Thoracic aorta (tissue), 2 donors: ENCODE results near the gene PITPNC1. TPM values are rescaled to one million over a fixed set of nuclear protein-coding genes. Genes with fewer than 3 reads are reported as not detected.

ENCODE experiments used
- ATAC-seq: fragments of 150-250 bp; one replicate; pipeline ENCODE4 v1.8.0; 2017; ENCODE audit warnings: low read depth; ENCODE audit not compliant: insufficient number of reproducible peaks, low FRiP score
- DNase-seq: peaks from one replicate; pipeline ENCODE4 v3.0.0-alpha.2; 2020; ENCODE audit warnings: low spot score
- H3K27ac ChIP-seq, 2 donors: fragments of 200-600 bp; sonication (generic); 1 replicate in 1 of 2; 2 replicates in 1 of 2; pipeline ENCODE4 v1.5.1; 2016; ENCODE audit warnings: mild to moderate bottlenecking in 2 of 2, moderate library complexity in 2 of 2
- H3K27me3 ChIP-seq: fragments of 200-600 bp; sonication (generic); replicated peaks from 2 replicates; pipeline ENCODE4 v1.6.0; 2016; ENCODE audit warnings: mild to moderate bottlenecking; ENCODE audit not compliant: insufficient read depth
- H3K36me3 ChIP-seq: fragments of 200-600 bp; sonication (generic); one replicate; pipeline ENCODE4 v1.5.1; 2016
- H3K4me1 ChIP-seq, 2 donors: fragments of 200-600 bp; sonication (generic); 1 replicate in 1 of 2; 2 replicates in 1 of 2; pipeline versions ENCODE4 v1.5.1 to v1.6.0; 2016; ENCODE audit warnings: low read depth in 2 of 2, mild to moderate bottlenecking in 1 of 2; ENCODE audit not compliant: control insufficient read depth in 1 of 2
- H3K4me3 ChIP-seq: fragments of 200-600 bp; sonication (generic); 2 replicates; pipeline ENCODE4 v1.5.1; 2016; ENCODE audit warnings: mild to moderate bottlenecking
- H3K9me3 ChIP-seq: fragments of 200-600 bp; sonication (generic); 2 replicates; pipeline ENCODE4 v1.5.1; 2016
- CTCF ChIP-seq: fragments of 200-600 bp; sonication (generic); IDR thresholded peaks from one replicate; pipeline ENCODE4 v1.5.1; 2019; ENCODE audit warnings: antibody characterized with exemption
- total RNA-seq, 2 donors: library from RNA; depleted of rRNA; stranded (reverse); fragments of >200 nt; gene quantifications; one replicate each; pipeline versions ENCODE4 v1.1.0 to v1.2.3, GENCODE V29; 2016

The PITPNC1 gene
- total RNA-seq, 2 donors from 2014 or later = 8.4 to 28.8 TPM

GRCh38 chr17:67549820-67550219, 172.7 kb downstream of the PITPNC1 start:
- Histone ChIP-seq H3K4me3 (no peak overlapping the region), H3K27me3 (no peaks in the 10 kb centered on the region), H3K4me1 (no peaks in the 10 kb centered on the region), H3K9me3 (no peaks in the 10 kb centered on the region), H3K27ac (no peak overlapping the region), H3K36me3 (no peaks in the 10 kb centered on the region)
- DNase-seq = no peak
- no peak for ATAC-seq
- no peak for TF ChIP-seq CTCF

GRCh38 chr17:67554634-67555033, 177.6 kb downstream of the PITPNC1 start:
- Histone ChIP-seq H3K27me3 (no peaks in the 10 kb centered on the region), H3K27ac (no peak overlapping the region), H3K4me3 (no peak overlapping the region), H3K9me3 (no peaks in the 10 kb centered on the region), H3K4me1 (no peaks in the 10 kb centered on the region), H3K36me3 (no peaks in the 10 kb centered on the region)
- DNase-seq = no peak
- no peak for TF ChIP-seq CTCF
- no peak for ATAC-seq

- ATAC-seq (no peak), DNase-seq (no peak)
- TF ChIP-seq CTCF = no peak
These were observed 178.8 kb downstream of the PITPNC1 start for GRCh38 chr17:67555855-67556254.

GRCh38 chr17:67557052-67557845, 180.2 kb downstream of the PITPNC1 start:
- Histone ChIP-seq H3K4me3 (no peak overlapping the region), H3K36me3 (no peaks in the 10 kb centered on the region), H3K27ac (no peak overlapping the region), H3K9me3 (no peaks in the 10 kb centered on the region), H3K4me1 (no peaks in the 10 kb centered on the region), H3K27me3 (no peaks in the 10 kb centered on the region)
- ATAC-seq (no peak), DNase-seq (no peak)
- no peak for TF ChIP-seq CTCF

More at GRCh38 chr17:67555855-67556254, 178.8 kb downstream of the PITPNC1 start:
- Histone ChIP-seq H3K27me3 (no peaks in the 10 kb centered on the region), H3K27ac (no peak overlapping the region), H3K4me3 (no peak overlapping the region), H3K4me1 (no peaks in the 10 kb centered on the region), H3K36me3 (no peaks in the 10 kb centered on the region), H3K9me3 (no peaks in the 10 kb centered on the region)

- no peak overlapping the region for H3K27ac ChIP-seq
- no peak overlapping the region for H3K4me3 ChIP-seq
- H3K36me3 ChIP-seq = no peaks in the 10 kb centered on the region
- H3K4me1 ChIP-seq = no peaks in the 10 kb centered on the region
- DNase-seq (no peak), ATAC-seq (no peak)
- H3K9me3 ChIP-seq = no peaks in the 10 kb centered on the region
- no peak for TF ChIP-seq CTCF
- H3K27me3 ChIP-seq = no peaks in the 10 kb centered on the region
These were observed 180.8 kb downstream of the PITPNC1 start for GRCh38 chr17:67557921-67558320.
